GM12878 (cell line): Measurements from ENCODE around the gene OR52K2. TPM values are rescaled to one million over a fixed set of nuclear protein-coding genes. Genes with fewer than 3 reads are reported as not detected.

Experiments
- ATAC-seq: fragments of 200-7000 bp; cut with Tn5 transposase; 3 replicates; pipeline ENCODE4 v1.9.1; 2020; ENCODE audit warnings: mild to moderate bottlenecking, moderate library complexity
- BruUV-seq: library from RNA; stranded (reverse); fragments of 400-500 nt; replicated peaks from 2 replicates; lab custom pipeline; 2021; lab: Mats Ljungman, UMichigan
- CTCF ChIA-PET: fragments of 300-600 bp; sonication (Branson Sonifier 250); formaldehyde crosslinking; extraction: SDS; loops from one replicate; lab custom pipeline; 2021; ENCODE audit warnings: inconsistent platforms; lab: Yijun Ruan, JAX
- POLR2A ChIA-PET: fragments of 350-600 bp; formaldehyde crosslinking; extraction: SDS; loops from one replicate; lab custom pipeline; 2021; ENCODE audit warnings: inconsistent platforms; lab: Charles Lee
- RAD21 ChIA-PET: fragments of 300-600 bp; sonication (Branson Sonifier 250); formaldehyde crosslinking; loops from one replicate; lab custom pipeline; 2023; ENCODE audit warnings: antibody characterized with exemption; ENCODE audit not compliant: unreplicated experiment; lab: Charles Lee
- SMC1A ChIA-PET: fragments of 300-600 bp; sonication (Branson Sonifier 250); formaldehyde crosslinking; loops from one replicate; lab custom pipeline; 2023; ENCODE audit not compliant: unreplicated experiment, uncharacterized antibody; lab: Charles Lee
- DNase-seq: peaks from one replicate; pipeline ENCODE4 v3.0.0-alpha.2; 2011; ENCODE audit warnings: low read depth, low spot score
- FAIRE-seq: peaks from 3 replicates; lab custom pipeline; 2011; peaks lifted over from hg19 to GRCh38; lab: Jason Lieb, UNC
- H2AFZ ChIP-seq: 2 replicates; pipeline ENCODE4 v1.6.0; 2011; ENCODE audit warnings: low read depth, low read length, control low read depth; ENCODE audit not compliant: control insufficient read depth
- H3K27ac ChIP-seq: 2 replicates; pipeline ENCODE4 v1.5.1; 2011; ENCODE audit warnings: control low read depth; ENCODE audit not compliant: control insufficient read depth, insufficient read depth
- H3K27me3 ChIP-seq, 2 experiments: replicated peaks in 1 of 2; 2 replicates each; pipeline versions ENCODE4 v1.6.0 to v1.6.1; 2011; ENCODE audit warnings: low read length in 1 of 2; ENCODE audit not compliant: control insufficient read depth in 2 of 2, insufficient read depth in 2 of 2
- H3K36me3 ChIP-seq, 2 experiments: 2 replicates each; pipeline ENCODE4 v1.5.1; 2011; ENCODE audit warnings: low read length in 1 of 2; ENCODE audit not compliant: control insufficient read depth in 2 of 2, insufficient read depth in 2 of 2
- H3K4me1 ChIP-seq: 2 replicates; pipeline ENCODE4 v1.6.1; 2011; ENCODE audit warnings: mild to moderate bottlenecking, low read length, moderate library complexity, mixed read lengths; ENCODE audit not compliant: control insufficient read depth, insufficient read depth
- H3K4me2 ChIP-seq: 2 replicates; pipeline ENCODE4 v1.6.0; 2011; ENCODE audit warnings: control low read depth; ENCODE audit not compliant: control insufficient read depth, insufficient read depth
- H3K4me3 ChIP-seq: fragments of 200-600 bp; sonication (generic); 2 replicates; pipeline ENCODE4 v1.5.1; 2016
- H3K79me2 ChIP-seq: 2 replicates; pipeline ENCODE4 v1.6.0; 2011; ENCODE audit warnings: low read length; ENCODE audit not compliant: control insufficient read depth, insufficient read depth
- H3K9ac ChIP-seq: 2 replicates; pipeline ENCODE4 v1.8.0; 2011; ENCODE audit warnings: low read length, control low read depth, mixed read lengths; ENCODE audit not compliant: control insufficient read depth, insufficient read depth
- H3K9me3 ChIP-seq: replicated peaks from 3 replicates; pipeline ENCODE4 v1.5.1; 2011; ENCODE audit warnings: mild to moderate bottlenecking, low read length; ENCODE audit not compliant: control insufficient read depth, insufficient read depth
- H4K20me1 ChIP-seq: 2 replicates; pipeline ENCODE4 v1.6.0; 2011; ENCODE audit not compliant: control insufficient read depth, insufficient read depth
- BHLHE40 ChIP-seq, 2 experiments: fragments of 450-650 bp in 1 of 2; IDR thresholded peaks; 2 replicates each; pipeline ENCODE4 v1.6.1; 2011 to 2017; ENCODE audit warnings: low read depth in 2 of 2, borderline replicate concordance in 1 of 2, improper control_type of control experiment in 1 of 2, low read length in 1 of 2, mild to moderate bottlenecking in 1 of 2
- EGR1 ChIP-seq, 2 experiments: IDR thresholded peaks; 1 replicate in 1 of 2; 2 replicates in 1 of 2; pipeline ENCODE4 v1.6.1; 2011 to 2012; ENCODE audit warnings: low read depth in 2 of 2, low read length in 2 of 2, borderline replicate concordance in 1 of 2, mild to moderate bottlenecking in 1 of 2, moderate library complexity in 1 of 2
- GATAD2B ChIP-seq: fragments of 450-650 bp; conservative IDR thresholded peaks from 2 replicates; pipeline ENCODE4 v1.6.1; 2017; ENCODE audit warnings: low read depth, mild to moderate bottlenecking, moderate library complexity
- IKZF2 ChIP-seq, 2 experiments: fragments of 450-650 bp; IDR thresholded peaks; 2 replicates each; pipeline ENCODE4 v1.6.1; 2017; ENCODE audit warnings: mild to moderate bottlenecking in 2 of 2, moderate library complexity in 2 of 2
- RBBP5 ChIP-seq: fragments of 200-600 bp; sonication (generic); conservative IDR thresholded peaks from 2 replicates; pipeline ENCODE4 v1.6.1; 2016
- RELA ChIP-seq: fragments of 450-650 bp; IDR thresholded peaks from 2 replicates; pipeline ENCODE4 v1.8.0; 2014; ENCODE audit warnings: borderline replicate concordance; ENCODE audit not compliant: partially characterized antibody
- RFX5 ChIP-seq: IDR thresholded peaks from 2 replicates; pipeline ENCODE4 v1.6.1; 2011; ENCODE audit warnings: low read depth, low read length, improper control_type of control experiment
- STAT3 ChIP-seq: IDR thresholded peaks from 2 replicates; pipeline ENCODE4 v1.6.1; 2011; ENCODE audit warnings: low read depth, low read length, improper control_type of control experiment
- SUPT20H ChIP-seq: IDR thresholded peaks from 2 replicates; pipeline ENCODE4 v1.6.1; 2011; ENCODE audit warnings: low read depth, mild to moderate bottlenecking, low read length, moderate library complexity, borderline replicate concordance; ENCODE audit not compliant: control insufficient read depth
- TCF12 ChIP-seq: IDR thresholded peaks from 2 replicates; pipeline ENCODE4 v1.6.1; 2011; ENCODE audit warnings: low read depth, mild to moderate bottlenecking, low read length
- TCF3 ChIP-seq: IDR thresholded peaks from 2 replicates; pipeline ENCODE4 v1.6.1; 2012; ENCODE audit warnings: low read depth, mild to moderate bottlenecking, low read length, borderline replicate concordance; ENCODE audit not compliant: insufficient read depth
- ZBTB4 ChIP-seq: fragments of 450-650 bp; formaldehyde crosslinking; IDR thresholded peaks from 2 replicates; pipeline ENCODE4 v1.4.0; 2022; ENCODE audit warnings: mild to moderate bottlenecking, moderate library complexity
- ZNF384 ChIP-seq: IDR thresholded peaks from 2 replicates; pipeline ENCODE4 v1.6.1; 2012; ENCODE audit warnings: low read depth, mild to moderate bottlenecking, low read length, improper control_type of control experiment, borderline replicate concordance
- WGBS: methylation state at CpG from one replicate; pipeline ENCODE4 v1.1.6; 2016; ENCODE audit warnings: low lambda C conversion rate; ENCODE audit not compliant: insufficient replicate concordance, insufficient coverage; ENCODE audit errors: missing lambda C conversion rate; 5-methylcytosine and 5-hydroxymethylcytosine counted together
- in situ Hi-C: fragments of 300-500 bp; cut with MboI; formaldehyde crosslinking; loops from 9 replicates; pipeline ENCODE4 v1.14.3; 2018; ENCODE audit warnings: mixed read lengths
- intact Hi-C: fragments of 100-400 bp; cut with micrococcal nuclease; formaldehyde crosslinking; loops from one replicate; pipeline ENCODE4 v1.14.2; 2022; ENCODE audit not compliant: unreplicated experiment
- polyA plus RNA-seq, 11 experiments: library from polyadenylated mRNA; depleted of rRNA in 4 of 11; unstranded in 6 of 11; stranded (reverse) in 5 of 11; fragments of >200 nt; fragmentation: Nextera tagmentation in 4 of 11; fragmentation: Illumina TruSeq in 1 of 11; extraction: Ambion mirVana in 4 of 11; extraction: Trizol in 1 of 11; gene quantifications; 1 replicate in 1 of 11; 2 replicates in 10 of 11; pipeline versions ENCODE4 v1.2.1 to v1.2.3, GENCODE V29; 2011 to 2016; ENCODE audit warnings: inconsistent platforms in 2 of 11, missing spikeins in 2 of 11, low read depth in 1 of 11
- total RNA-seq, 4 experiments: library from RNA; depleted of rRNA in 3 of 4; stranded (reverse); fragments of >200 nt in 3 of 4; fragmentation: Illumina TruSeq in 1 of 4; extraction: Trizol in 1 of 4; gene quantifications; 2 replicates each; pipeline versions ENCODE4 v1.2.1 to v1.2.3, GENCODE V29; 2013 to 2021
- TF ChIP-seq, protein P1 (sequence below): IDR thresholded peaks from 2 replicates; pipeline ENCODE4 v1.6.1; 2011; ENCODE audit warnings: borderline replicate concordance, low read depth, mild to moderate bottlenecking, moderate library complexity, mixed read lengths, low read length; ENCODE audit not compliant: insufficient read depth; ENCODE audit errors: extremely low read length
- TF ChIP-seq, protein P2 (sequence below): fragments of 450-650 bp; IDR thresholded peaks from 2 replicates; pipeline ENCODE4 v1.6.1; 2017; ENCODE audit warnings: low read depth, mild to moderate bottlenecking, moderate library complexity

The OR52K2 gene
- total and polyA plus RNA-seq, 10 of the 15 experiments (the other 5 are each of a cell fraction or from before 2014, with no cell fraction given) = not detected

DNA sequence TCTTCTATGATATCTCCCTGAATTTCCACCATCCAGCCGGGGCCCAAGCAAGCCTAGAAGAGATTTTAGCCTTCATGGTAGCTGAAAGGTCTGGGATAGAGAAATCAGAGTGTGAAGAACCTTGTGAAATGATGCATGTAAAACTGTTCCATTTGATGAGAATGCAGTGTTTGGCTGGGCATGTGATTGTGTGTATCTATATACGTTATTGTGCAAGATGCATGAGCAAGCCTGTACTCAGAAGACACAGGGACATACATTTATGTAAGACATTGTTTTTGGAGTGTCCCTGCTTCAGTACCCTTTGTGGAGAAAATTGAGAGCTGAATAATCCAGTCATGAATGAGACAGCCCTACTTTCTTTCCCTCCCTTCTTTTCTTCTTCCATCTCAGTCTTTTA, 15.2 kb upstream of the OR52K2 start:
- FAIRE-seq = no peak

GRCh38 chr11:4436411-4436810, 12.7 kb upstream of the OR52K2 start:
- WGBS = 0% methylated on average over 1 of the region's 1 CpG
- TF ChIP-seq SUPT20H (no peak), BHLHE40 (IDR thresholded peaks at IDR 0.05; ENCODE audit: borderline replicate concordance in 1 of 2, low read depth in 2 of 2, low read length in 1 of 2) (no peak), TCF12 (no peak), ZBTB4 (no peak), RELA (no peak)
- TF ChIP-seq, protein P1, sequence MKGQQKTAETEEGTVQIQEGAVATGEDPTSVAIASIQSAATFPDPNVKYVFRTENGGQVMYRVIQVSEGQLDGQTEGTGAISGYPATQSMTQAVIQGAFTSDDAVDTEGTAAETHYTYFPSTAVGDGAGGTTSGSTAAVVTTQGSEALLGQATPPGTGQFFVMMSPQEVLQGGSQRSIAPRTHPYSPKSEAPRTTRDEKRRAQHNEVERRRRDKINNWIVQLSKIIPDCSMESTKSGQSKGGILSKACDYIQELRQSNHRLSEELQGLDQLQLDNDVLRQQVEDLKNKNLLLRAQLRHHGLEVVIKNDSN = no peak
- TF ChIP-seq, all 136 proteins: peak for 0
- no peaks in the 10 kb centered on the region for H4K20me1 ChIP-seq
- ChIA-PET POLR2A (no interaction called here), RAD21 (no interaction called here), SMC1A (no interaction called here), CTCF (no interaction called here)
- DNase-seq = no peak
- H3K4me1 ChIP-seq = no peaks in the 10 kb centered on the region
- no peaks in the 10 kb centered on the region for H3K79me2 ChIP-seq
- ATAC-seq = no peak
- no peak overlapping the region for H2AFZ ChIP-seq
- H3K4me3 ChIP-seq = no peak overlapping the region
- H3K9ac ChIP-seq = no peak overlapping the region
- no peaks in the 10 kb centered on the region for H3K9me3 ChIP-seq
- H3K27ac ChIP-seq = no peak overlapping the region
- no peaks in the 10 kb centered on the region for H3K36me3 ChIP-seq
- no TSS peak for BruUV-seq
- FAIRE-seq = no peak
- 0 out of 4 replicates have a peak, but pooled peaks cover 0 to 2% of the 10 kb centered on the region in 2 experiments for H3K27me3 ChIP-seq
- intact Hi-C loops = no loop called here
- in situ Hi-C loops = no loop called here
- H3K4me2 ChIP-seq = no peak overlapping the region

More for the DNA sequence above, 15.2 kb upstream of the OR52K2 start:
- H2AFZ ChIP-seq = no peak overlapping the region
- no peaks in the 10 kb centered on the region for H3K79me2 ChIP-seq
- H3K4me1 ChIP-seq = no peaks in the 10 kb centered on the region
- SMC1A ChIA-PET = no interaction called here
- RAD21 ChIA-PET = no interaction called here
- no peak for TF ChIP-seq IKZF2 (IDR thresholded peaks at IDR 0.05)
- no peak for TF ChIP-seq TCF3
- TF ChIP-seq GATAD2B = no peak
- TF ChIP-seq STAT3 = no peak
- TF ChIP-seq, protein P2, sequence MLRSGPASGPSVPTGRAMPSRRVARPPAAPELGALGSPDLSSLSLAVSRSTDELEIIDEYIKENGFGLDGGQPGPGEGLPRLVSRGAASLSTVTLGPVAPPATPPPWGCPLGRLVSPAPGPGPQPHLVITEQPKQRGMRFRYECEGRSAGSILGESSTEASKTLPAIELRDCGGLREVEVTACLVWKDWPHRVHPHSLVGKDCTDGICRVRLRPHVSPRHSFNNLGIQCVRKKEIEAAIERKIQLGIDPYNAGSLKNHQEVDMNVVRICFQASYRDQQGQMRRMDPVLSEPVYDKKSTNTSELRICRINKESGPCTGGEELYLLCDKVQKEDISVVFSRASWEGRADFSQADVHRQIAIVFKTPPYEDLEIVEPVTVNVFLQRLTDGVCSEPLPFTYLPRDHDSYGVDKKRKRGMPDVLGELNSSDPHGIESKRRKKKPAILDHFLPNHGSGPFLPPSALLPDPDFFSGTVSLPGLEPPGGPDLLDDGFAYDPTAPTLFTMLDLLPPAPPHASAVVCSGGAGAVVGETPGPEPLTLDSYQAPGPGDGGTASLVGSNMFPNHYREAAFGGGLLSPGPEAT = no peak
- no peak for TF ChIP-seq EGR1 (IDR thresholded peaks at IDR 0.05; ENCODE audit: borderline replicate concordance in 1 of 2, low read depth in 2 of 2, low read length in 2 of 2)
- TF ChIP-seq RBBP5 = no peak
- TF ChIP-seq RFX5 = no peak
- TF ChIP-seq ZNF384 = no peak
- H3K36me3 ChIP-seq = no peaks in the 10 kb centered on the region
- no peak overlapping the region for H3K9ac ChIP-seq
- H4K20me1 ChIP-seq = no peaks in the 10 kb centered on the region
- POLR2A ChIA-PET = no interaction called here
- CTCF ChIA-PET = no interaction called here
- no peak for DNase-seq
- WGBS = 3% methylated on average over 2 of the region's 2 CpGs
- H3K27me3 ChIP-seq = 0 out of 4 replicates have a peak, but pooled peaks cover 0 to 2% of the 10 kb centered on the region in 2 experiments
- H3K4me2 ChIP-seq = no peak overlapping the region
- in situ Hi-C loops = no loop called here
- BruUV-seq = no TSS peak
- H3K4me3 ChIP-seq = no peak overlapping the region
- intact Hi-C loops = no loop called here
- H3K9me3 ChIP-seq = no peaks in the 10 kb centered on the region
- no peak overlapping the region for H3K27ac ChIP-seq
- ATAC-seq = no peak
